A673 (cell line): ENCODE results near the gene CCDC157.

Experiments
- CTCF ChIP-seq: fragments of 300-800, 200-600 bp; sonication (generic); conservative IDR thresholded peaks from 2 replicates; pipeline ENCODE4 v1.5.1; 2017; ENCODE audit warnings: low read depth, mild to moderate bottlenecking, antibody characterized with exemption, low read length, moderate library complexity, mixed read lengths
- EZH2 ChIP-seq: fragments of 200-600 bp; sonication (generic); IDR thresholded peaks from 2 replicates; pipeline ENCODE4 v1.6.1; 2017; ENCODE audit warnings: borderline replicate concordance, low read depth, mild to moderate bottlenecking, mixed read lengths, antibody characterized with exemption, low read length; ENCODE audit not compliant: poor library complexity, severe bottlenecking

DNA sequence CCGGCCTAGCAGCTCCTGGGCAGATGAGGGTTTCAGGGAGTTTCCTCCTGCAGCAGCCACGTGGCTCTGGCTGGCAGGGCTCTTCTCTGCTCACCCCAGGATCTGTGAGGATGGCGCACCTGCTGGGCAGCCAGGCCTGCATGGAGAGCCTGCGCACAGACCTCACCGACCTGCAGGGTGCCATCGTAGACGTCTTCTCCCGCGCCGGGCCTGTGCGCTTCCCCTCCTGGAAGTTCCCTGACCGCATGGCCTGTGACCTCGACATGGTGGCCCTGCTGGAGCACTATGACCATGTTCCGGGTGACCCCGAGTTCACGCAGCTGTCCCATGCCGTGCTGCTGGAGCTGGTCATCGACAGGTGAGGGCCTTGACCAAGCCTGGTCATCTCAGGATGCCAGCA lies 9.1 kb downstream of the CCDC157 start:
- TF ChIP-seq CTCF (no peak), EZH2 (no peak)
